Measurements from ENCODE around the gene KCNK13. TPM values are rescaled to one million over a fixed set of nuclear protein-coding genes. Genes with fewer than 3 reads are reported as not detected.

The KCNK13 gene
- total and polyA plus RNA-seq, 2 experiments from 2014 or later, result 0.21 to 1.0 TPM

DNA sequence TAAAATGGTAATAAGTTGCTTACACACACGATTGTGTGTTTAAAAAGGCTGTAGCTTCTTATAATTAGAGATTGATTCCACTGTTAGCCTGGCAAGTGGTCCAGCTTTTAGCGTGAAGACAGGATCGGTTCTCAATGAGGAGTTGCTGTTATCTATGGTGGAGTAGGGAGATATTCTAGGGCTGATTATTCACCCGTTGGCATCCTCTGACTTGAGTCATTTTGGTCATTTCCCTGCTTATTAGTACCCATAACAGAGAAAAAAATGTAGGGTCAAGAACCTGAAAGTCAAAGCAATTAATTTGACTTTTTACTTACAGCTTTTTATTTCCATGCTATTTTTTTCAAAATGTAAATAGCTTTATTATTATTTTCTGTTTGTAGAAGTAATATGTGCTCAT is 76.0 kb downstream of the KCNK13 start (continued):
- TF ChIP-seq, protein P1, sequence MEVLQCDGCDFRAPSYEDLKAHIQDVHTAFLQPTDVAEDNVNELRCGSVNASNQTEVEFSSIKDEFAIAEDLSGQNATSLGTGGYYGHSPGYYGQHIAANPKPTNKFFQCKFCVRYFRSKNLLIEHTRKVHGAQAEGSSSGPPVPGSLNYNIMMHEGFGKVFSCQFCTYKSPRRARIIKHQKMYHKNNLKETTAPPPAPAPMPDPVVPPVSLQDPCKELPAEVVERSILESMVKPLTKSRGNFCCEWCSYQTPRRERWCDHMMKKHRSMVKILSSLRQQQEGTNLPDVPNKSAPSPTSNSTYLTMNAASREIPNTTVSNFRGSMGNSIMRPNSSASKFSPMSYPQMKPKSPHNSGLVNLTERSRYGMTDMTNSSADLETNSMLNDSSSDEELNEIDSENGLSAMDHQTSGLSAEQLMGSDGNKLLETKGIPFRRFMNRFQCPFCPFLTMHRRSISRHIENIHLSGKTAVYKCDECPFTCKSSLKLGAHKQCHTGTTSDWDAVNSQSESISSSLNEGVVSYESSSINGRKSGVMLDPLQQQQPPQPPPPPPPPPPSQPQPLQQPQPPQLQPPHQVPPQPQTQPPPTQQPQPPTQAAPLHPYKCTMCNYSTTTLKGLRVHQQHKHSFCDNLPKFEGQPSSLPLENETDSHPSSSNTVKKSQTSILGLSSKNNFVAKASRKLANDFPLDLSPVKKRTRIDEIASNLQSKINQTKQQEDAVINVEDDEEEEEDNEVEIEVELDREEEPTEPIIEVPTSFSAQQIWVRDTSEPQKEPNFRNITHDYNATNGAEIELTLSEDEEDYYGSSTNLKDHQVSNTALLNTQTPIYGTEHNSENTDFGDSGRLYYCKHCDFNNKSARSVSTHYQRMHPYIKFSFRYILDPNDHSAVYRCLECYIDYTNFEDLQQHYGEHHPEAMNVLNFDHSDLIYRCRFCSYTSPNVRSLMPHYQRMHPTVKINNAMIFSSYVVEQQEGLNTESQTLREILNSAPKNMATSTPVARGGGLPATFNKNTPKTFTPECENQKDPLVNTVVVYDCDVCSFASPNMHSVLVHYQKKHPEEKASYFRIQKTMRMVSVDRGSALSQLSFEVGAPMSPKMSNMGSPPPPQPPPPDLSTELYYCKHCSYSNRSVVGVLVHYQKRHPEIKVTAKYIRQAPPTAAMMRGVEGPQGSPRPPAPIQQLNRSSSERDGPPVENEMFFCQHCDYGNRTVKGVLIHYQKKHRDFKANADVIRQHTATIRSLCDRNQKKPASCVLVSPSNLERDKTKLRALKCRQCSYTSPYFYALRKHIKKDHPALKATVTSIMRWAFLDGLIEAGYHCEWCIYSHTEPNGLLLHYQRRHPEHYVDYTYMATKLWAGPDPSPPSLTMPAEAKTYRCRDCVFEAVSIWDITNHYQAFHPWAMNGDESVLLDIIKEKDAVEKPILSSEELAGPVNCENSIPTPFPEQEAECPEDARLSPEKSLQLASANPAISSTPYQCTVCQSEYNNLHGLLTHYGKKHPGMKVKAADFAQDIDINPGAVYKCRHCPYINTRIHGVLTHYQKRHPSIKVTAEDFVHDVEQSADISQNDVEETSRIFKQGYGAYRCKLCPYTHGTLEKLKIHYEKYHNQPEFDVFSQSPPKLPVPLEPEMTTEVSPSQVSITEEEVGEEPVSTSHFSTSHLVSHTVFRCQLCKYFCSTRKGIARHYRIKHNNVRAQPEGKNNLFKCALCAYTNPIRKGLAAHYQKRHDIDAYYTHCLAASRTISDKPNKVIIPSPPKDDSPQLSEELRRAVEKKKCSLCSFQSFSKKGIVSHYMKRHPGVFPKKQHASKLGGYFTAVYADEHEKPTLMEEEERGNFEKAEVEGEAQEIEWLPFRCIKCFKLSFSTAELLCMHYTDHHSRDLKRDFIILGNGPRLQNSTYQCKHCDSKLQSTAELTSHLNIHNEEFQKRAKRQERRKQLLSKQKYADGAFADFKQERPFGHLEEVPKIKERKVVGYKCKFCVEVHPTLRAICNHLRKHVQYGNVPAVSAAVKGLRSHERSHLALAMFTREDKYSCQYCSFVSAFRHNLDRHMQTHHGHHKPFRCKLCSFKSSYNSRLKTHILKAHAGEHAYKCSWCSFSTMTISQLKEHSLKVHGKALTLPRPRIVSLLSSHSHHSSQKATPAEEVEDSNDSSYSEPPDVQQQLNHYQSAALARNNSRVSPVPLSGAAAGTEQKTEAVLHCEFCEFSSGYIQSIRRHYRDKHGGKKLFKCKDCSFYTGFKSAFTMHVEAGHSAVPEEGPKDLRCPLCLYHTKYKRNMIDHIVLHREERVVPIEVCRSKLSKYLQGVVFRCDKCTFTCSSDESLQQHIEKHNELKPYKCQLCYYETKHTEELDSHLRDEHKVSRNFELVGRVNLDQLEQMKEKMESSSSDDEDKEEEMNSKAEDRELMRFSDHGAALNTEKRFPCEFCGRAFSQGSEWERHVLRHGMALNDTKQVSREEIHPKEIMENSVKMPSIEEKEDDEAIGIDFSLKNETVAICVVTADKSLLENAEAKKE (CRISPR knock-in tag; IDR thresholded peaks at IDR 0.05), result no peak
- TF ChIP-seq, protein P2, sequence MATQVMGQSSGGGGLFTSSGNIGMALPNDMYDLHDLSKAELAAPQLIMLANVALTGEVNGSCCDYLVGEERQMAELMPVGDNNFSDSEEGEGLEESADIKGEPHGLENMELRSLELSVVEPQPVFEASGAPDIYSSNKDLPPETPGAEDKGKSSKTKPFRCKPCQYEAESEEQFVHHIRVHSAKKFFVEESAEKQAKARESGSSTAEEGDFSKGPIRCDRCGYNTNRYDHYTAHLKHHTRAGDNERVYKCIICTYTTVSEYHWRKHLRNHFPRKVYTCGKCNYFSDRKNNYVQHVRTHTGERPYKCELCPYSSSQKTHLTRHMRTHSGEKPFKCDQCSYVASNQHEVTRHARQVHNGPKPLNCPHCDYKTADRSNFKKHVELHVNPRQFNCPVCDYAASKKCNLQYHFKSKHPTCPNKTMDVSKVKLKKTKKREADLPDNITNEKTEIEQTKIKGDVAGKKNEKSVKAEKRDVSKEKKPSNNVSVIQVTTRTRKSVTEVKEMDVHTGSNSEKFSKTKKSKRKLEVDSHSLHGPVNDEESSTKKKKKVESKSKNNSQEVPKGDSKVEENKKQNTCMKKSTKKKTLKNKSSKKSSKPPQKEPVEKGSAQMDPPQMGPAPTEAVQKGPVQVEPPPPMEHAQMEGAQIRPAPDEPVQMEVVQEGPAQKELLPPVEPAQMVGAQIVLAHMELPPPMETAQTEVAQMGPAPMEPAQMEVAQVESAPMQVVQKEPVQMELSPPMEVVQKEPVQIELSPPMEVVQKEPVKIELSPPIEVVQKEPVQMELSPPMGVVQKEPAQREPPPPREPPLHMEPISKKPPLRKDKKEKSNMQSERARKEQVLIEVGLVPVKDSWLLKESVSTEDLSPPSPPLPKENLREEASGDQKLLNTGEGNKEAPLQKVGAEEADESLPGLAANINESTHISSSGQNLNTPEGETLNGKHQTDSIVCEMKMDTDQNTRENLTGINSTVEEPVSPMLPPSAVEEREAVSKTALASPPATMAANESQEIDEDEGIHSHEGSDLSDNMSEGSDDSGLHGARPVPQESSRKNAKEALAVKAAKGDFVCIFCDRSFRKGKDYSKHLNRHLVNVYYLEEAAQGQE (IDR thresholded peaks at IDR 0.05; ENCODE audit: unreplicated experiment), result no peak

DNA sequence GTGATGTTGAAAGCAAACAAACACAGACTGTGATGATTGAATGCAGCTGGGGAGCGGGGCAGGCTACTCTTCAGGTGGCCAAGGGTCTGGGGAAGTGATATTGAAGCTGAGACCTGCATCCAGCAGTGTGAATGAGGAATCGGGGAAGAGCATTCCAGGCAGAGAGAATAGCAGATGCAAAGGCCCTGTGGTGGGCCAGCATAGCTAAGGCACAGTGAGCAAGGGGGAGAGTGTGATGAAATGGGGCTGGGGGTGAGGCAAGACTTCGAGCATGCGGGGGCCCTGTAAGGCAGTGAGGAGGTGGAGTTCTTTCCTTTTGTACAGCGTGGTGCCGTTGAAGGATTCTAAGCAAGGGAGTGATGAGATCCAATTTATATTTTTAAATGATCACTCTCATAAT is 77.4 kb downstream of the KCNK13 start:
- H3K4me2 ChIP-seq, result no peak overlapping the region
- H3K36me3 ChIP-seq (ENCODE audit: insufficient read depth), result no peaks in the 10 kb centered on the region
- H3F3A ChIP-seq (replicated peaks; ENCODE audit: low read depth), result no peaks in the 10 kb centered on the region
- Mint-ChIP-seq H3K27ac (no peak overlapping the region), H3K4me1 (peaks cover 11% of the 10 kb centered on the region), H3K27me3 (ENCODE audit: insufficient read depth, low read depth, poor library complexity) (peaks cover 3% of the 10 kb centered on the region), H3K36me3 (ENCODE audit: low read depth) (no peaks in the 10 kb centered on the region), H3K9me3 (no peaks in the 10 kb centered on the region), H3K4me3 (no peak overlapping the region)
- no peaks in the 10 kb centered on the region for H4K20me1 ChIP-seq (replicated peaks; ENCODE audit: insufficient read depth)
- TF ChIP-seq EZH2 (IDR thresholded peaks at IDR 0.05; ENCODE audit: low read depth, unreplicated experiment) (no peak), CREB1 (CRISPR knock-in tag; IDR thresholded peaks at IDR 0.05; ENCODE audit: low read depth) (no peak), JUNB (IDR thresholded peaks at IDR 0.05; ENCODE audit: unreplicated experiment) (no peak)
- TF ChIP-seq, protein P3, sequence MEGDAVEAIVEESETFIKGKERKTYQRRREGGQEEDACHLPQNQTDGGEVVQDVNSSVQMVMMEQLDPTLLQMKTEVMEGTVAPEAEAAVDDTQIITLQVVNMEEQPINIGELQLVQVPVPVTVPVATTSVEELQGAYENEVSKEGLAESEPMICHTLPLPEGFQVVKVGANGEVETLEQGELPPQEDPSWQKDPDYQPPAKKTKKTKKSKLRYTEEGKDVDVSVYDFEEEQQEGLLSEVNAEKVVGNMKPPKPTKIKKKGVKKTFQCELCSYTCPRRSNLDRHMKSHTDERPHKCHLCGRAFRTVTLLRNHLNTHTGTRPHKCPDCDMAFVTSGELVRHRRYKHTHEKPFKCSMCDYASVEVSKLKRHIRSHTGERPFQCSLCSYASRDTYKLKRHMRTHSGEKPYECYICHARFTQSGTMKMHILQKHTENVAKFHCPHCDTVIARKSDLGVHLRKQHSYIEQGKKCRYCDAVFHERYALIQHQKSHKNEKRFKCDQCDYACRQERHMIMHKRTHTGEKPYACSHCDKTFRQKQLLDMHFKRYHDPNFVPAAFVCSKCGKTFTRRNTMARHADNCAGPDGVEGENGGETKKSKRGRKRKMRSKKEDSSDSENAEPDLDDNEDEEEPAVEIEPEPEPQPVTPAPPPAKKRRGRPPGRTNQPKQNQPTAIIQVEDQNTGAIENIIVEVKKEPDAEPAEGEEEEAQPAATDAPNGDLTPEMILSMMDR (conservative IDR thresholded peaks at IDR 0.05; ENCODE audit: low read depth in 2 of 2), result no peak
- H2AFZ ChIP-seq, result no peak overlapping the region
- peaks cover 5% of the 10 kb centered on the region; the same call in 1 of the 2 replicates for H3K4me1 ChIP-seq (ENCODE audit: insufficient read depth)
- no peaks in the 10 kb centered on the region for H3K27me3 ChIP-seq (ENCODE audit: insufficient read depth)
- DNase-seq (ENCODE audit: low spot score) (no peak), ATAC-seq (no peak)
- H3K27ac ChIP-seq (ENCODE audit: low read depth), result no peak overlapping the region
- H3K4me3 ChIP-seq, result no peak overlapping the region
- H3K9me2 ChIP-seq (ENCODE audit: insufficient read depth), result no peaks in the 10 kb centered on the region
- H3K79me2 ChIP-seq (replicated peaks; ENCODE audit: insufficient read depth), result no peaks in the 10 kb centered on the region

All from GM23338 (cell line).